Neural crest cell (in vitro differentiated cells): ENCODE data around the gene TSPAN10. TPM values are rescaled to one million over a fixed set of nuclear protein-coding genes. Genes with fewer than 3 reads are reported as not detected.

Source experiments
- DNase-seq: peaks from one replicate; pipeline ENCODE4 v3.0.0; 2021; ENCODE audit warnings: low read depth, mixed read lengths, low spot score
- H3K27ac Mint-ChIP-seq: one replicate; pipeline ENCODE4 v1.8.0; 2021; ENCODE audit warnings: mild to moderate bottlenecking, mixed read lengths; ENCODE audit not compliant: unreplicated experiment
- H3K27me3 Mint-ChIP-seq: 2 replicates; pipeline ENCODE4 v1.8.0; 2021; ENCODE audit warnings: low read depth, mild to moderate bottlenecking, mixed read lengths
- H3K36me3 Mint-ChIP-seq: 2 replicates; pipeline ENCODE4 v1.8.0; 2021; ENCODE audit warnings: low read depth, mild to moderate bottlenecking, mixed read lengths
- H3K4me1 Mint-ChIP-seq: 2 replicates; pipeline ENCODE4 v1.8.0; 2021; ENCODE audit warnings: mixed read lengths
- H3K4me3 Mint-ChIP-seq: one replicate; pipeline ENCODE4 v1.8.0; 2021; ENCODE audit warnings: mild to moderate bottlenecking, mixed read lengths
- H3K9me3 Mint-ChIP-seq: 2 replicates; pipeline ENCODE4 v1.8.0; 2021; ENCODE audit warnings: mixed read lengths
- long read RNA-seq: library from polyadenylated mRNA; unstranded; transcript quantifications from one replicate; pipeline ENCODE4 v2.0.0, GENCODE V29; 2020
- total RNA-seq: library from RNA; stranded (reverse); gene quantifications from 2 replicates; pipeline ENCODE4 v1.2.1, GENCODE V29; 2021
- TF ChIP-seq, protein P1 (sequence below): fragments of 200-600 bp; sonication (generic); conservative IDR thresholded peaks from 2 replicates; pipeline ENCODE4 v1.5.0; 2021; ENCODE audit warnings: antibody characterized with exemption, mild to moderate bottlenecking

TSPAN10 gene
- total RNA-seq: 1.5 and 1.6 TPM in 2 replicates
- long read RNA-seq: 0 reads

GRCh38 chr17:81636505-81637288, at the start of gene TSPAN10, which contains the start of gene NPLOC4:
Gene TSPAN10, plus strand, starts transcription at chr17:81637196. Its CDS starts 5,217 bp downstream, at chr17:81642413.
Gene NPLOC4, minus strand, starts transcription at chr17:81637112. Its CDS starts 182 bp downstream, at chr17:81636930.
- peak; percentile 88 for DNase-seq
- TF ChIP-seq, protein P1, sequence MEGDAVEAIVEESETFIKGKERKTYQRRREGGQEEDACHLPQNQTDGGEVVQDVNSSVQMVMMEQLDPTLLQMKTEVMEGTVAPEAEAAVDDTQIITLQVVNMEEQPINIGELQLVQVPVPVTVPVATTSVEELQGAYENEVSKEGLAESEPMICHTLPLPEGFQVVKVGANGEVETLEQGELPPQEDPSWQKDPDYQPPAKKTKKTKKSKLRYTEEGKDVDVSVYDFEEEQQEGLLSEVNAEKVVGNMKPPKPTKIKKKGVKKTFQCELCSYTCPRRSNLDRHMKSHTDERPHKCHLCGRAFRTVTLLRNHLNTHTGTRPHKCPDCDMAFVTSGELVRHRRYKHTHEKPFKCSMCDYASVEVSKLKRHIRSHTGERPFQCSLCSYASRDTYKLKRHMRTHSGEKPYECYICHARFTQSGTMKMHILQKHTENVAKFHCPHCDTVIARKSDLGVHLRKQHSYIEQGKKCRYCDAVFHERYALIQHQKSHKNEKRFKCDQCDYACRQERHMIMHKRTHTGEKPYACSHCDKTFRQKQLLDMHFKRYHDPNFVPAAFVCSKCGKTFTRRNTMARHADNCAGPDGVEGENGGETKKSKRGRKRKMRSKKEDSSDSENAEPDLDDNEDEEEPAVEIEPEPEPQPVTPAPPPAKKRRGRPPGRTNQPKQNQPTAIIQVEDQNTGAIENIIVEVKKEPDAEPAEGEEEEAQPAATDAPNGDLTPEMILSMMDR: no peak
- Mint-ChIP-seq H3K36me3 (no peaks in the 10 kb centered on the region), H3K9me3 (no peaks in the 10 kb centered on the region), H3K27me3 (no peaks in the 10 kb centered on the region), H3K4me3 (peak within 1 kb of the TSS; percentile 96), H3K4me1 (peaks cover 14% of the 10 kb centered on the region), H3K27ac (peak within 1 kb of the TSS; percentile 96)

DNA sequence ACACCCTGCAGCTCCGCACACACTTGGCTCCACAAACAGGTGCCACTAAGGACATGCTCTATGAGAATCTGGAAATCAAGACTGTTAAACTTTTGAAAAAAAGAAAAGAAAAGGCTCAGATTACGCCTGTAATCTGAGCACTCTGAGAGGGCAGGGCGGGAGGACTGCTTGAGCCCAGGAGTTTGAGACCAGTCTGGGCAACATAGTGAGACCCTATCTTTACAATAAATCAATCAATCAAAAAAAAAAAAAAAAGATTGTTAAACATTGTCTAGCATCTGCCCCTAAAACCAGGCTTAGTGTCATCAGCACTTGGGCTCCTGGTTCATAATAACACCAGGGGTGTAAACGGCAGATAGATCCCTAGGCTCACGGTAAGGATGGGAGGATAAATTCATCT, 47.4 kb upstream of the TSPAN10 start:
- Mint-ChIP-seq H3K27ac (no peak overlapping the region), H3K27me3 (no peaks in the 10 kb centered on the region)

DNA sequence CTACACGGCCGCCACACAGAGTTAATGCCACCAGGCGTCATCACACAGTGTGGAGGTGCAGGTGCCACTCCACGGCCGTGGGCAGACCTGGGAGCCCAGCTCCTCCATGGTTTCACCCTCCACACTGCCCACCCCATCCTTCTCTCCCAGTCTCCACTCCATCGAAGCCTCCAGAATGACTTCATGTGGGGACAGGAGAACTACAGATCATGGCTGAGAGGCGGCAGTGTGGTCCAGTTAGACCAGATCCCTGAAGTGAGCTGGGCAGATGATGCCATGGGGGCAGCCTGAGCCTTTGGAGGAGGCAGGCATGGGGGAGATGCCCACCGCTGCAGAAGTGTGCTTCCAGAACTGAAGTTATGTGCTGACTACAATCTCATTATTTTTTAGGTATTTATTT, 46.9 kb upstream of the TSPAN10 start:
- Mint-ChIP-seq H3K27me3 (no peaks in the 10 kb centered on the region), H3K4me3 (no peak overlapping the region), H3K4me1 (no peaks in the 10 kb centered on the region), H3K27ac (no peak overlapping the region), H3K36me3 (peaks cover 20% of the 10 kb centered on the region), H3K9me3 (no peaks in the 10 kb centered on the region)
- TF ChIP-seq, protein P1: no peak
- DNase-seq: no peak

More for the DNA sequence above, 47.4 kb upstream of the TSPAN10 start:
- no peaks in the 10 kb centered on the region for H3K9me3 Mint-ChIP-seq
- no peak for DNase-seq
- H3K4me3 Mint-ChIP-seq: no peak overlapping the region
- H3K4me1 Mint-ChIP-seq: no peaks in the 10 kb centered on the region
- H3K36me3 Mint-ChIP-seq: peaks cover 20% of the 10 kb centered on the region
- TF ChIP-seq, protein P1: no peak

DNA sequence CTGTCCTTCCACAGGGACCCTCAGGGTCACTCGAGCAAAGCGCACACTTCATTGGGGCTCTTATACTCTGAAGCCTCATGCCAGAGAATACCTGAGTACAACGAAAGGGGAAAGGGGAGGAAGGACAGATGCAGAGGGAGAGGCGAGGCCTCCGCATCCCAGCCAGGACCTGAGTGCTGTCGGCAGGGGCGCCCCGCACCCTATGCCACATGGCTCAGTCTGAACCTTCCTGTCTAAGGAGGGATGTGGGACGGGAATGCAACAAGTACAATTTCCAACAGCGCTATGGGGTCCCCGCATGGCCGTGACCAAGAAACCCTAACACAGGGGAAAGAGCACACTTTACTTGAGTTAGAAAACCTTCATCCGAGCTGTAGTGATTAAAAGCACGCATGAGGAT, 45.0 kb upstream of the TSPAN10 start:
- Mint-ChIP-seq H3K4me3 (no peak overlapping the region), H3K9me3 (no peaks in the 10 kb centered on the region), H3K4me1 (no peaks in the 10 kb centered on the region), H3K27me3 (no peaks in the 10 kb centered on the region), H3K36me3 (peaks cover 14% of the 10 kb centered on the region), H3K27ac (peak overlapping the region; percentile 50)
- DNase-seq: no peak
- TF ChIP-seq, protein P1: no peak

DNA sequence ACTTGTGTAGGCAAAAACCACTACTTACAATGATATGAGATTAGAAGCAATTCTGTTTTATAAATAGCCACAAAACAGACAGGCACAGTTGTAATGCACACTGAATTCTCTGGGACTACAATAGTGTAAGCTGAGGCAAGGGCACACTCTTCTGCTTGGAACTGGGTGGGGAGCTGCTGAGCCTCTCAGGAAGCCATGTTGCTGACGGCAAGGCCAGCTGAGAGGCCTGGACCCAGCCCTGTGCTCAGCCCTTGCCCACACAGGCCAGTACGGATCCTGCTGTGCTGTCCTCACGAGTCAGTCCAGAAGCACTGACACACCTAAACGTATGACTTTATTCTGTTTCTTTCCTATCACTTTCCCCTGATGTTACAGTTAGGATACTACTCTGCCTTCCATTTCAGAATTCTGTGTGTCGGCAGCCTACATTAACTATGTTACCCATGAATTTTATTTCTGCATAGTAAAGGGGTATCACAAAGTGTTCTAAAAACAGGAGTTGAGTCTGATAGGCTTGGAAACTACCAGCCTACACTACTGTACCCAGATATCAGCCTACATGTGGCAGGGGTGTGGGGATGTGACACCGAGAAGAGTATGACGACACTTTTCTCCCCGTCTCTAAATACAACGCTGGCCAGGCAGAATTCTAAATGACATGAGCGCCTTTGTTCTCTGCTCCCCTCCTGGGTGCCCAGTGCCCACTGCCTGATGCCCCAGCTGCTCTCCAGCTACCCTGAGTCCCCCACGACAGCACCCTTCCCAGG, 43.7 kb upstream of the TSPAN10 start:
- no peak overlapping the region for H3K4me3 Mint-ChIP-seq

More for the DNA sequence above, 43.7 kb upstream of the TSPAN10 start:
- no peaks in the 10 kb centered on the region for H3K9me3 Mint-ChIP-seq
- peaks cover 13% of the 10 kb centered on the region for H3K36me3 Mint-ChIP-seq
- DNase-seq: no peak
- H3K27me3 Mint-ChIP-seq: no peaks in the 10 kb centered on the region
- TF ChIP-seq, protein P1: no peak
- H3K4me1 Mint-ChIP-seq: no peaks in the 10 kb centered on the region
- no peak overlapping the region for H3K27ac Mint-ChIP-seq
